Measurements from ENCODE around the gene ITGB2.

DNA sequence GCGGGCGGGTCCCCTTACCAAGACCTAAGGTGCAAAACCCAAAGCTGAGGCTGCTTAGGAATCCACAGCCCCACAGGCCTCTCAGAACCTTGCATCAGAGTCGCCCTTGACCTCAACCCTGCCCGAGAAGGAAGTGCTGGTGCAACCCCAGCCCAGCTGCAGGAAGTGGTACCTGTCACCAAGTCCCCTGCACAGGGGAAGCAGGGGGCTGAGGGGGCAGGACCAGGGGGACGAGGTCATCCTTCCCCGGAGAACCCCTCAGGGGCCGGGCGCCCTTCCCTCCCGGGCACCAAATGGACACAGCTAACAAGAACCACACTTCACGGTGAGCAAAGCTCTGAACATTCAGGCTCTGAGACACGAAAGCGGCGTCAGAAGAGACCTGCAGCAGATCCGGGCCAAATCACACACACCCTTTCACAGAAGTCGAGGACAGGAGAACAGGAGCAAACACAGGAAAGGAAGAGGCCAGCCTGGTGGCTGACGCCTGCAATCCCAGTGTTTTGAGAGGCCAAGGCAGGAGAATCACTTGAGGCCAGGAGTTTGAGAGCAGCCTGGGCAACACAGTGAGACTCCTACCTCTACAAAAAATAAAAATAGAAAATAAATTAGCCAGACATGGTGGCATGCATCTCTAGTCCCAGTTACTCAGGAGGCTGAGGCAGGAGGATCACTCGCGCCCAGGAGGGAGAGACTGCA is 6.4 kb downstream of the ITGB2 start:
- TF ChIP-seq ELF4 (CRISPR knock-in tag; IDR thresholded peaks at IDR 0.05; ENCODE audit: low read depth) (no peak), TEAD4 (CRISPR knock-in tag; IDR thresholded peaks at IDR 0.05) (no peak)
- TF ChIP-seq, protein P1, sequence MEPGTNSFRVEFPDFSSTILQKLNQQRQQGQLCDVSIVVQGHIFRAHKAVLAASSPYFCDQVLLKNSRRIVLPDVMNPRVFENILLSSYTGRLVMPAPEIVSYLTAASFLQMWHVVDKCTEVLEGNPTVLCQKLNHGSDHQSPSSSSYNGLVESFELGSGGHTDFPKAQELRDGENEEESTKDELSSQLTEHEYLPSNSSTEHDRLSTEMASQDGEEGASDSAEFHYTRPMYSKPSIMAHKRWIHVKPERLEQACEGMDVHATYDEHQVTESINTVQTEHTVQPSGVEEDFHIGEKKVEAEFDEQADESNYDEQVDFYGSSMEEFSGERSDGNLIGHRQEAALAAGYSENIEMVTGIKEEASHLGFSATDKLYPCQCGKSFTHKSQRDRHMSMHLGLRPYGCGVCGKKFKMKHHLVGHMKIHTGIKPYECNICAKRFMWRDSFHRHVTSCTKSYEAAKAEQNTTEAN (CRISPR knock-in tag; IDR thresholded peaks at IDR 0.05), result no peak
- TF ChIP-seq, protein P2, sequence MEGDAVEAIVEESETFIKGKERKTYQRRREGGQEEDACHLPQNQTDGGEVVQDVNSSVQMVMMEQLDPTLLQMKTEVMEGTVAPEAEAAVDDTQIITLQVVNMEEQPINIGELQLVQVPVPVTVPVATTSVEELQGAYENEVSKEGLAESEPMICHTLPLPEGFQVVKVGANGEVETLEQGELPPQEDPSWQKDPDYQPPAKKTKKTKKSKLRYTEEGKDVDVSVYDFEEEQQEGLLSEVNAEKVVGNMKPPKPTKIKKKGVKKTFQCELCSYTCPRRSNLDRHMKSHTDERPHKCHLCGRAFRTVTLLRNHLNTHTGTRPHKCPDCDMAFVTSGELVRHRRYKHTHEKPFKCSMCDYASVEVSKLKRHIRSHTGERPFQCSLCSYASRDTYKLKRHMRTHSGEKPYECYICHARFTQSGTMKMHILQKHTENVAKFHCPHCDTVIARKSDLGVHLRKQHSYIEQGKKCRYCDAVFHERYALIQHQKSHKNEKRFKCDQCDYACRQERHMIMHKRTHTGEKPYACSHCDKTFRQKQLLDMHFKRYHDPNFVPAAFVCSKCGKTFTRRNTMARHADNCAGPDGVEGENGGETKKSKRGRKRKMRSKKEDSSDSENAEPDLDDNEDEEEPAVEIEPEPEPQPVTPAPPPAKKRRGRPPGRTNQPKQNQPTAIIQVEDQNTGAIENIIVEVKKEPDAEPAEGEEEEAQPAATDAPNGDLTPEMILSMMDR (IDR thresholded peaks at IDR 0.05), result no peak
